Sigmoid colon (tissue), 7 donors: ENCODE measurements around the gene SLC25A43. TPM values are rescaled to one million over a fixed set of nuclear protein-coding genes. Genes with fewer than 3 reads are reported as not detected.
A peak's percentile ranks its signal among the peaks of the same experiment; 100 is the strongest.

Experiments
- DNase-seq: peaks from one replicate; pipeline ENCODE4 v3.0.0-alpha.2; 2019
- H3K27ac ChIP-seq, 4 donors: fragments of 200-600 bp; sonication (generic); one replicate each; pipeline ENCODE4 v1.5.1; 2016 to 2019; ENCODE audit warnings: mild to moderate bottlenecking in 1 of 4
- H3K27me3 ChIP-seq, 3 donors: fragments of 200-600 bp; sonication (generic); one replicate each; pipeline ENCODE4 v1.5.1; 2019; ENCODE audit warnings: mild to moderate bottlenecking in 1 of 3
- H3K36me3 ChIP-seq, 4 donors: fragments of 200-600 bp; sonication (generic); one replicate each; pipeline ENCODE4 v1.5.1; 2016 to 2019
- H3K4me1 ChIP-seq, 4 donors: fragments of 200-600 bp; sonication (generic); one replicate each; pipeline ENCODE4 v1.5.1; 2017 to 2019
- H3K4me3 ChIP-seq, 4 donors: fragments of 200-600 bp; sonication (generic); one replicate each; pipeline ENCODE4 v1.5.1; 2017 to 2019; ENCODE audit warnings: mild to moderate bottlenecking in 2 of 4, moderate library complexity in 1 of 4
- H3K9me3 ChIP-seq, 4 donors: fragments of 200-600 bp in 3 of 4; sonication (generic) in 3 of 4; one replicate each; pipeline versions ENCODE4 v1.5.1 to v1.6.1; 2013 to 2019
- EP300 ChIP-seq, 4 donors: sonication (generic); formaldehyde crosslinking; IDR thresholded peaks; one replicate each; pipeline ENCODE4 v1.6.1; 2017; ENCODE audit warnings: antibody characterized with exemption in 4 of 4
- POLR2A ChIP-seq, 2 donors: fragments of 450-650 bp; IDR thresholded peaks; one replicate each; pipeline ENCODE4 v1.6.1; 2016; ENCODE audit warnings: antibody characterized with exemption in 2 of 2, mild to moderate bottlenecking in 2 of 2, moderate library complexity in 2 of 2
- POLR2AphosphoS5 ChIP-seq, 4 donors: sonication (generic); formaldehyde crosslinking; IDR thresholded peaks; one replicate each; pipeline ENCODE4 v1.6.1; 2017; ENCODE audit warnings: antibody characterized with exemption in 4 of 4
- WGBS, 2 donors: extraction: QIAGEN DNeasy Blood & Tissue Kit; methylation state at CpG; one replicate each; pipeline ENCODE4 v1.1.7; 2013; 5-methylcytosine and 5-hydroxymethylcytosine counted together
- intact Hi-C: fragments of 100-400 bp; cut with DNase I; formaldehyde crosslinking; loops from one replicate; pipeline ENCODE4 v1.15.1; 2023
- polyA plus RNA-seq, 3 donors: library from polyadenylated mRNA; stranded (reverse); fragments of 200-250 nt; gene quantifications; one replicate each; pipeline ENCODE4 v1.2.3, GENCODE V29; 2013
- total RNA-seq, 4 donors: library from RNA; depleted of rRNA; stranded (reverse); fragments of >200 nt; gene quantifications; one replicate each; pipeline ENCODE4 v1.1.0, GENCODE V29; 2016
- TF ChIP-seq, protein P1 (sequence below), 4 experiments: fragments of 450-650 bp in 3 of 4; fragments of 200-600 bp in 1 of 4; IDR thresholded peaks; one replicate each; pipeline ENCODE4 v1.5.1; 2016 to 2019; ENCODE audit warnings: antibody characterized with exemption in 4 of 4, mild to moderate bottlenecking in 3 of 4, moderate library complexity in 2 of 4
- donor health status: healthy with polysubstance abuse.
- donor health status: Bipolar disorder and iron deficiency.
- donor health status: healthy.

SLC25A43 gene
- total and polyA plus RNA-seq, 7 donors, result 5.3 to 39.5 (median 16.1) TPM

DNA sequence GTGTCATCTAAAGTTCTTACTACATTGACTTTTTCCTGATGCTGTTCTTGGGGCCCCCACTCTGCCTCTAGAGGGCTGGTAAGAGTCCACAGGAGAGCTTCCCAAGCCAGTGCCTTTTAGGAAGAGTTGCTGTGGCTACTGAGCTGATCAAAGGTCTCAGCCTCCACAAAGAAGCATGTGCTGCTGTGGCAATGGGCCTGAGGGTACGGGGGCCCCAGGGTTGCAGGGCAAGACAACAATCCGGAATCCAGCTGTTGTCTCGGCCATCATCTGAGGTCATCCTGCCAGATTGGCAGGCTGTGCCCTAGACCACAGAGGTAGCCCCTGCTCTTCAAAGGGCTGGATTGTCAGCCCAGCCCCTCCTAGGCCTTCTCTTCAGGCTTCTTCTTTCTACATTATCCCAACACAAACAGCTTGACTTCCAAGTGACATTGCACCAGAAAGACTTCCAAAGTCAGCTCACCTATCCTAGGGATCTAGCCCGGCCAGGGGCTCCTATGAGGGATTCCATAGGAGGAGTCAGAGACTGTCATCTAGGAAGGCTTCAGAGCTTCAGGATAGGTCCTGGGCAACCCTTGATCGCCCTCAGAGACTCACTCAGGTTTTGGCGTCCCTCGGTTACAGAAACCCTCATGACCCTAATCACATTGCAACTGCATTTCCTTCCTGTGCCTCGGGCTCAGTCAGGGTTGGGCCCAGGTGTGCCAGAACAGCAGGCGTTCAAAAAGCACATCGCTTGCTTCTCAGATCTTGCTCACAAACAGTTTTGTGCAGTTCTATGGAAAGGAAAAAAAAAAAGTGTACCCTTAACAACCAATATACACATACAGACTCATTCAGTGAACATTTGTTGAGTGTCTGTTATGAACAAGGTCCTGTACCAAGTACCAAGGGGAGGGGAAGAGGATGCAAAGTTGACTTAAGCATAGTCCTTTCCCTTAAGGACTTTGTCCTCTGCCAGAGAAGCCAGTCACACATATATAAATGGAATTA lies 96.9 kb downstream of the SLC25A43 start:
- Histone ChIP-seq H3K4me1 (no peaks in the 10 kb centered on the region), H3K9me3 (no peaks in the 10 kb centered on the region), H3K4me3 (no peak overlapping the region), H3K27ac (no peak overlapping the region), H3K36me3 (no peaks in the 10 kb centered on the region), H3K27me3 (no peaks in the 10 kb centered on the region)
- no peak for TF ChIP-seq POLR2AphosphoS5 (IDR thresholded peaks at IDR 0.05)
- TF ChIP-seq, protein P1, sequence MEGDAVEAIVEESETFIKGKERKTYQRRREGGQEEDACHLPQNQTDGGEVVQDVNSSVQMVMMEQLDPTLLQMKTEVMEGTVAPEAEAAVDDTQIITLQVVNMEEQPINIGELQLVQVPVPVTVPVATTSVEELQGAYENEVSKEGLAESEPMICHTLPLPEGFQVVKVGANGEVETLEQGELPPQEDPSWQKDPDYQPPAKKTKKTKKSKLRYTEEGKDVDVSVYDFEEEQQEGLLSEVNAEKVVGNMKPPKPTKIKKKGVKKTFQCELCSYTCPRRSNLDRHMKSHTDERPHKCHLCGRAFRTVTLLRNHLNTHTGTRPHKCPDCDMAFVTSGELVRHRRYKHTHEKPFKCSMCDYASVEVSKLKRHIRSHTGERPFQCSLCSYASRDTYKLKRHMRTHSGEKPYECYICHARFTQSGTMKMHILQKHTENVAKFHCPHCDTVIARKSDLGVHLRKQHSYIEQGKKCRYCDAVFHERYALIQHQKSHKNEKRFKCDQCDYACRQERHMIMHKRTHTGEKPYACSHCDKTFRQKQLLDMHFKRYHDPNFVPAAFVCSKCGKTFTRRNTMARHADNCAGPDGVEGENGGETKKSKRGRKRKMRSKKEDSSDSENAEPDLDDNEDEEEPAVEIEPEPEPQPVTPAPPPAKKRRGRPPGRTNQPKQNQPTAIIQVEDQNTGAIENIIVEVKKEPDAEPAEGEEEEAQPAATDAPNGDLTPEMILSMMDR (IDR thresholded peaks at IDR 0.05), result no peak
- no peak for TF ChIP-seq EP300 (IDR thresholded peaks at IDR 0.05)
- TF ChIP-seq POLR2A (IDR thresholded peaks at IDR 0.05), result no peak
- intact Hi-C loops, result no loop called here
- peak; percentile 30 for DNase-seq
- WGBS, 2 donors, result 50 to 55% methylated on average over 10 of the region's 10 CpGs

DNA sequence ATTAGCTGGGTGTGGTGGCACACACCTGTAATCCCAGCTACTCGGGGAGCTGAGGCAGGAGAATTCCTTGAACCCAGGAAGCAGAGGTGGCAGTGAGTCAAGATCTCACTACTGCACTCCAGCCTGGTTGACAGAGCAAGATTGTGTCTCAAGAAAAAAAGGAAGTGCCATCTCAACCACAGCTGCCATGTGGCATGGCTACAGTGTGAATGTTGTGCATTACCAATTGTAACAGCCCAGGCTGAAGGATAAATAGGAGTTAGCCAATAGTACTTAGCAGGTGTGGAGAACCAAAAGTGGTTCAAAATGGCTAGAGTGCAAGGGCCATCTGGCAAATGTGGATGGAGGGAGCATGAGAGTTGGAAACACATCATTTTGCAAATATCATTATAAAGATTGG lies 98.0 kb downstream of the SLC25A43 start:
- Histone ChIP-seq H3K9me3 (no peaks in the 10 kb centered on the region), H3K36me3 (no peaks in the 10 kb centered on the region), H3K4me1 (no peaks in the 10 kb centered on the region), H3K27ac (no peak overlapping the region), H3K4me3 (no peak overlapping the region), H3K27me3 (no peaks in the 10 kb centered on the region)
- WGBS, 2 donors, result 33 to 48% methylated on average over 1 of the region's 1 CpG
- peak; percentile 11 for DNase-seq
- no peak for TF ChIP-seq POLR2A (IDR thresholded peaks at IDR 0.05)
- TF ChIP-seq, protein P1 (IDR thresholded peaks at IDR 0.05), result no peak
- no peak for TF ChIP-seq POLR2AphosphoS5 (IDR thresholded peaks at IDR 0.05)
- TF ChIP-seq EP300 (IDR thresholded peaks at IDR 0.05), result no peak
- intact Hi-C loops, result no loop called here

DNA sequence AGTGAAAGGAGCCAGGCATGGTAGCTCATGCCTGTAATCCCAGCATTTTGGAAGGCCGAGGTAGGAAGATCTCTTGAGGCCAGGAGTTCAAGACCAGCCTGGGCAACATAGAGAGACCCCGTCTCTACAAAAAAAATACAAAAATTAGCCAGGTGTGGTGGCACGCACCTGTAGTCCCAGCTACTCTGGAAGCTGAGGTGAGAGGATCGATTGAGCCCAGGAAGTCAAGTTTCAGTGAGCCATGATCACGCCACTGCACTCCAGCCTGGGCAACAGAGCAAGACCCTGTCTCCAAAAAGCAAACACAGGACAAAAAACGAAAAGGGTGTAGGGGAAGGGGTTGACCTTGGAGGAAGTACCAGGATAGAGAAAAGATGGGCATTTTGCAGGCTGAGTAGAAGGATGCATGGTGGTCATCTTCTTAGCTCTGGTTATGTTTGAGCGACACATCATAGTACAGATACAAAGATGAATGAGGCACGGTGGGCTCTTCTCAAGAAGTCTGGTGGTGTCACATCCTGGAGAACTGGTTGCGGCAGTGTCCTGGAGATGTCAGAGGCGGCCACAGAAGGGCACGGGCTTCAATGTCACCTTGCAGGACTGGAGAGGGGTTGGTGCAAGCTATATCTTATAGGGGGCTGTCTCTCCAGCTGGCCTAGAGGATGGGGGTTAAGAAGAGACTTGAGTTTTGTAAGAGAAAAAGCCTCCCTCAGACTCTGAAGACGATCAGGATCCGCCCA lies 101.1 kb downstream of the SLC25A43 start:
- Histone ChIP-seq H3K9me3 (no peaks in the 10 kb centered on the region), H3K4me1 (peaks cover 0 to 9% (median 4%) of the 10 kb centered on the region in 4 donors), H3K36me3 (no peaks in the 10 kb centered on the region), H3K27me3 (no peaks in the 10 kb centered on the region), H3K27ac (no peak overlapping the region), H3K4me3 (no peak overlapping the region)
- TF ChIP-seq, protein P1 (IDR thresholded peaks at IDR 0.05), result no peak
- TF ChIP-seq POLR2AphosphoS5 (IDR thresholded peaks at IDR 0.05) (no peak), EP300 (IDR thresholded peaks at IDR 0.05) (no peak), POLR2A (IDR thresholded peaks at IDR 0.05) (no peak)
- intact Hi-C loops, result no loop called here
- DNase-seq, result peak; percentile 9
- WGBS, 2 donors, result 82 to 88% methylated on average over 13 of the region's 13 CpGs

DNA sequence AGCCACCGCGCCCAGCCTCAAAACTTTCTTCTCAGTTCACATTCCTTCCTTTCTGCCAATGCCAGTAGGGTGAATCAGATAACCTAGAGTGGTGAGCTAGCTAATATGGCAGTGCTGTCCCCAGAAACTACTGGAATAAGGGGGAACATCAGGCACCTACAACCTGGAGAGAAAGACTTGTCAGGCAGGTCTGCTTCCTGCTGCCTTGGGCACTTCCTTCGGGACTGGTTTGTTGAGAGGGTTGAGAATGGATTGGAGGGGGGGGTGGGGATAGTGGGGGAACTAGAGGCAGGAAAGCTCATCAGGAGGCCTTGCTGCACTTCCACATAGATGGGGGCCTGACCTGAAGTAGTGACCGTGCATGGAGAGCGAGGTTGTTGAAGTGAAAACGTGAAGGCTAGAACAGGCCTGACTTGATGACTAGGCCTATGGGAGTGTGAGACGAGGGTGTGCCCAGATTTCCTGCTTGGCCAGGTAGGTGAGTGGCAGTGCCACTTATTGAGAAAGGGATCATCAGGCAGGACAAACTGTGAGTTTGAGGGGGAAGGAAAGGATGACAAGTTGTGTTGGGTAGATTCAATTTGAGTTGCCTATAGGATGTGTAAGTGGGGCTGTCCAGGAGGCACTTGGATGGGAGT lies 102.5 kb downstream of the SLC25A43 start:
- intact Hi-C loops, result no loop called here
- no peak for TF ChIP-seq POLR2AphosphoS5 (IDR thresholded peaks at IDR 0.05)
- no peak for TF ChIP-seq EP300 (IDR thresholded peaks at IDR 0.05)
- TF ChIP-seq POLR2A (IDR thresholded peaks at IDR 0.05), result no peak
- TF ChIP-seq, protein P1 (IDR thresholded peaks at IDR 0.05), result no peak
- Histone ChIP-seq H3K9me3 (no peaks in the 10 kb centered on the region), H3K27me3 (no peaks in the 10 kb centered on the region), H3K4me1 (peaks cover 0 to 9% (median 4%) of the 10 kb centered on the region in 4 donors), H3K4me3 (no peak overlapping the region), H3K36me3 (no peaks in the 10 kb centered on the region), H3K27ac (no peak overlapping the region)
- peak; percentile 7 for DNase-seq
- WGBS, 2 donors, result 43 to 78% methylated on average over 7 of the region's 7 CpGs
